GM23338 (cell line): ENCODE results near the gene NEURL1B. TPM values are rescaled to one million over a fixed set of nuclear protein-coding genes. Genes with fewer than 3 reads are reported as not detected.

Source experiments
- ATAC-seq: fragments of 200-7000 bp; cut with Tn5 transposase; 3 replicates; pipeline ENCODE4 v1.9.1; 2020
- DNase-seq: peaks from one replicate; pipeline ENCODE4 v3.0.0-alpha.2; 2015; ENCODE audit warnings: low spot score
- H2AFZ ChIP-seq: fragments of 200-600 bp; sonication (generic); 2 replicates; pipeline ENCODE4 v1.8.0; 2016; ENCODE audit warnings: antibody characterized with exemption, mild to moderate bottlenecking, moderate library complexity
- H3F3A ChIP-seq: fragments of 200-600 bp; sonication (generic); replicated peaks from 2 replicates; pipeline ENCODE4 v1.8.0; 2017; ENCODE audit warnings: antibody characterized with exemption, mixed run types, low read depth
- H3K27ac ChIP-seq: fragments of 200-600 bp; sonication (generic); 2 replicates; pipeline ENCODE4 v1.6.1; 2016; ENCODE audit warnings: low read depth
- H3K27me3 ChIP-seq: fragments of 200-600 bp; sonication (generic); 2 replicates; pipeline ENCODE4 v1.8.0; 2016; ENCODE audit warnings: mild to moderate bottlenecking, mixed run types, moderate library complexity; ENCODE audit not compliant: insufficient read depth
- H3K36me3 ChIP-seq: fragments of 200-600 bp; sonication (generic); 2 replicates; pipeline ENCODE4 v1.8.0; 2016; ENCODE audit warnings: mild to moderate bottlenecking; ENCODE audit not compliant: insufficient read depth
- H3K4me1 ChIP-seq: fragments of 200-600 bp; sonication (generic); 2 replicates; pipeline ENCODE4 v1.8.0; 2016; ENCODE audit warnings: mild to moderate bottlenecking, moderate library complexity; ENCODE audit not compliant: insufficient read depth
- H3K4me2 ChIP-seq: fragments of 200-600 bp; sonication (generic); 2 replicates; pipeline ENCODE4 v1.7.1; 2017; ENCODE audit warnings: mixed run types
- H3K4me3 ChIP-seq: fragments of 200-600 bp; sonication (generic); 2 replicates; pipeline ENCODE4 v1.6.1; 2016; ENCODE audit warnings: mixed run types
- H3K79me2 ChIP-seq: fragments of 200-600 bp; sonication (generic); replicated peaks from 2 replicates; pipeline ENCODE4 v1.8.0; 2017; ENCODE audit warnings: mild to moderate bottlenecking; ENCODE audit not compliant: insufficient read depth
- H3K9me2 ChIP-seq: fragments of 200-600 bp; sonication (generic); 2 replicates; pipeline ENCODE4 v1.8.0; 2017; ENCODE audit not compliant: insufficient read depth
- H4K20me1 ChIP-seq: fragments of 200-600 bp; sonication (generic); replicated peaks from 2 replicates; pipeline ENCODE4 v1.8.0; 2017; ENCODE audit warnings: mild to moderate bottlenecking; ENCODE audit not compliant: insufficient read depth
- H3K27ac Mint-ChIP-seq: 2 replicates; pipeline ENCODE4 v1.8.0; 2020; ENCODE audit warnings: inconsistent platforms, mild to moderate bottlenecking, moderate library complexity, mixed read lengths
- H3K27me3 Mint-ChIP-seq: 3 replicates; pipeline ENCODE4 v1.8.0; 2022; ENCODE audit warnings: low read depth, mild to moderate bottlenecking, moderate library complexity, mixed read lengths, inconsistent platforms; ENCODE audit not compliant: insufficient read depth, poor library complexity
- H3K36me3 Mint-ChIP-seq: 3 replicates; pipeline ENCODE4 v1.8.0; 2021; ENCODE audit warnings: low read depth, mild to moderate bottlenecking, inconsistent platforms, moderate library complexity, mixed read lengths
- H3K4me1 Mint-ChIP-seq: 3 replicates; pipeline ENCODE4 v1.8.0; 2020; ENCODE audit warnings: mild to moderate bottlenecking, inconsistent platforms, mixed read lengths
- H3K4me3 Mint-ChIP-seq: 3 replicates; pipeline ENCODE4 v1.8.0; 2021; ENCODE audit warnings: moderate library complexity, mild to moderate bottlenecking, inconsistent platforms, mixed read lengths
- H3K9me3 Mint-ChIP-seq: 3 replicates; pipeline ENCODE4 v1.8.0; 2020; ENCODE audit warnings: moderate library complexity, mild to moderate bottlenecking, inconsistent platforms, mixed read lengths
- CREB1 ChIP-seq: fragments of 250-450 bp; sonication (Bioruptor Pico); IDR thresholded peaks from 2 replicates; pipeline ENCODE4 v1.5.0; 2020; ENCODE audit warnings: low read depth, mild to moderate bottlenecking, moderate library complexity
- EZH2 ChIP-seq: fragments of 200-600 bp; sonication (generic); IDR thresholded peaks from one replicate; pipeline ENCODE4 v1.8.0; 2017; ENCODE audit warnings: antibody characterized with exemption, mild to moderate bottlenecking, low read depth; ENCODE audit not compliant: unreplicated experiment
- ZNF331 ChIP-seq: fragments of 250-450 bp; sonication (Bioruptor Pico); IDR thresholded peaks from 2 replicates; pipeline ENCODE4 v1.5.0; 2020; ENCODE audit warnings: low read depth, mild to moderate bottlenecking, moderate library complexity
- polyA plus RNA-seq: library from polyadenylated mRNA; unstranded; fragments of >200 nt; fragmentation: Nextera tagmentation; extraction: Ambion mirVana; gene quantifications from 2 replicates; pipeline ENCODE4 v1.2.1, GENCODE V29; 2016
- total RNA-seq: library from RNA; depleted of rRNA; stranded (reverse); fragments of >200 nt; shearing (Covaris generic); gene quantifications from 2 replicates; pipeline ENCODE4 v1.2.3, GENCODE V29; 2014
- TF ChIP-seq, protein P1 (sequence below): fragments of 250-450 bp; sonication (Bioruptor Pico); IDR thresholded peaks from 2 replicates; pipeline ENCODE4 v1.5.0; 2020; ENCODE audit warnings: mild to moderate bottlenecking, moderate library complexity
- TF ChIP-seq, protein P2 (sequence below): IDR thresholded peaks from 2 replicates; pipeline ENCODE4 v1.6.1; 2016; ENCODE audit warnings: antibody characterized with exemption
- TF ChIP-seq, protein P3 (sequence below), 2 experiments: fragments of 200-600 bp in 1 of 2; sonication (generic) in 1 of 2; conservative IDR thresholded peaks; 2 replicates each; pipeline versions ENCODE4 v1.5.1 to v1.6.1; 2016 to 2017; ENCODE audit warnings: antibody characterized with exemption in 2 of 2, low read depth in 2 of 2, mild to moderate bottlenecking in 2 of 2, moderate library complexity in 1 of 2

Gene NEURL1B
- total and polyA plus RNA-seq, 2 experiments from 2014 or later: 1.9 to 13.3 TPM

DNA sequence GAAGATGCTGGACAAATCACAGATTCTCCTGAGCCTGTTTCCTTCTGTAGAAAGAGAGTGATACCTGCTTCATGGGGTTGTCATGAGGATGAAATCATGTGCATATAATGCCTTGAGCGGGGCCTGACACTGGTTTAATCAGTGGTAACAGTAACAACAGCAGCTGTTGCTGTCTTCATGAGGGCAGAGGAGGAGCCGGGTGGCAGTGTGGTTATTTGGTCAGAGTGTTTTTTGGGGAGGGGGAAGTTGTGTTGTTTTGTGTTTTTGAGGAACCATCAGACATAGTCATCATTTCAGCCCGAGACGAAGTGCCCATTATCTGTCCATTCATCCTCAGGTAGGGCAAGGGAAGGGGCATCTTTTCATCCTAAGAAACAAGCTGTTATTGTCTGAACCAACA lies 44.0 kb downstream of the NEURL1B start (continued):
- TF ChIP-seq, protein P1, sequence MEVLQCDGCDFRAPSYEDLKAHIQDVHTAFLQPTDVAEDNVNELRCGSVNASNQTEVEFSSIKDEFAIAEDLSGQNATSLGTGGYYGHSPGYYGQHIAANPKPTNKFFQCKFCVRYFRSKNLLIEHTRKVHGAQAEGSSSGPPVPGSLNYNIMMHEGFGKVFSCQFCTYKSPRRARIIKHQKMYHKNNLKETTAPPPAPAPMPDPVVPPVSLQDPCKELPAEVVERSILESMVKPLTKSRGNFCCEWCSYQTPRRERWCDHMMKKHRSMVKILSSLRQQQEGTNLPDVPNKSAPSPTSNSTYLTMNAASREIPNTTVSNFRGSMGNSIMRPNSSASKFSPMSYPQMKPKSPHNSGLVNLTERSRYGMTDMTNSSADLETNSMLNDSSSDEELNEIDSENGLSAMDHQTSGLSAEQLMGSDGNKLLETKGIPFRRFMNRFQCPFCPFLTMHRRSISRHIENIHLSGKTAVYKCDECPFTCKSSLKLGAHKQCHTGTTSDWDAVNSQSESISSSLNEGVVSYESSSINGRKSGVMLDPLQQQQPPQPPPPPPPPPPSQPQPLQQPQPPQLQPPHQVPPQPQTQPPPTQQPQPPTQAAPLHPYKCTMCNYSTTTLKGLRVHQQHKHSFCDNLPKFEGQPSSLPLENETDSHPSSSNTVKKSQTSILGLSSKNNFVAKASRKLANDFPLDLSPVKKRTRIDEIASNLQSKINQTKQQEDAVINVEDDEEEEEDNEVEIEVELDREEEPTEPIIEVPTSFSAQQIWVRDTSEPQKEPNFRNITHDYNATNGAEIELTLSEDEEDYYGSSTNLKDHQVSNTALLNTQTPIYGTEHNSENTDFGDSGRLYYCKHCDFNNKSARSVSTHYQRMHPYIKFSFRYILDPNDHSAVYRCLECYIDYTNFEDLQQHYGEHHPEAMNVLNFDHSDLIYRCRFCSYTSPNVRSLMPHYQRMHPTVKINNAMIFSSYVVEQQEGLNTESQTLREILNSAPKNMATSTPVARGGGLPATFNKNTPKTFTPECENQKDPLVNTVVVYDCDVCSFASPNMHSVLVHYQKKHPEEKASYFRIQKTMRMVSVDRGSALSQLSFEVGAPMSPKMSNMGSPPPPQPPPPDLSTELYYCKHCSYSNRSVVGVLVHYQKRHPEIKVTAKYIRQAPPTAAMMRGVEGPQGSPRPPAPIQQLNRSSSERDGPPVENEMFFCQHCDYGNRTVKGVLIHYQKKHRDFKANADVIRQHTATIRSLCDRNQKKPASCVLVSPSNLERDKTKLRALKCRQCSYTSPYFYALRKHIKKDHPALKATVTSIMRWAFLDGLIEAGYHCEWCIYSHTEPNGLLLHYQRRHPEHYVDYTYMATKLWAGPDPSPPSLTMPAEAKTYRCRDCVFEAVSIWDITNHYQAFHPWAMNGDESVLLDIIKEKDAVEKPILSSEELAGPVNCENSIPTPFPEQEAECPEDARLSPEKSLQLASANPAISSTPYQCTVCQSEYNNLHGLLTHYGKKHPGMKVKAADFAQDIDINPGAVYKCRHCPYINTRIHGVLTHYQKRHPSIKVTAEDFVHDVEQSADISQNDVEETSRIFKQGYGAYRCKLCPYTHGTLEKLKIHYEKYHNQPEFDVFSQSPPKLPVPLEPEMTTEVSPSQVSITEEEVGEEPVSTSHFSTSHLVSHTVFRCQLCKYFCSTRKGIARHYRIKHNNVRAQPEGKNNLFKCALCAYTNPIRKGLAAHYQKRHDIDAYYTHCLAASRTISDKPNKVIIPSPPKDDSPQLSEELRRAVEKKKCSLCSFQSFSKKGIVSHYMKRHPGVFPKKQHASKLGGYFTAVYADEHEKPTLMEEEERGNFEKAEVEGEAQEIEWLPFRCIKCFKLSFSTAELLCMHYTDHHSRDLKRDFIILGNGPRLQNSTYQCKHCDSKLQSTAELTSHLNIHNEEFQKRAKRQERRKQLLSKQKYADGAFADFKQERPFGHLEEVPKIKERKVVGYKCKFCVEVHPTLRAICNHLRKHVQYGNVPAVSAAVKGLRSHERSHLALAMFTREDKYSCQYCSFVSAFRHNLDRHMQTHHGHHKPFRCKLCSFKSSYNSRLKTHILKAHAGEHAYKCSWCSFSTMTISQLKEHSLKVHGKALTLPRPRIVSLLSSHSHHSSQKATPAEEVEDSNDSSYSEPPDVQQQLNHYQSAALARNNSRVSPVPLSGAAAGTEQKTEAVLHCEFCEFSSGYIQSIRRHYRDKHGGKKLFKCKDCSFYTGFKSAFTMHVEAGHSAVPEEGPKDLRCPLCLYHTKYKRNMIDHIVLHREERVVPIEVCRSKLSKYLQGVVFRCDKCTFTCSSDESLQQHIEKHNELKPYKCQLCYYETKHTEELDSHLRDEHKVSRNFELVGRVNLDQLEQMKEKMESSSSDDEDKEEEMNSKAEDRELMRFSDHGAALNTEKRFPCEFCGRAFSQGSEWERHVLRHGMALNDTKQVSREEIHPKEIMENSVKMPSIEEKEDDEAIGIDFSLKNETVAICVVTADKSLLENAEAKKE (CRISPR knock-in tag): no peak

DNA sequence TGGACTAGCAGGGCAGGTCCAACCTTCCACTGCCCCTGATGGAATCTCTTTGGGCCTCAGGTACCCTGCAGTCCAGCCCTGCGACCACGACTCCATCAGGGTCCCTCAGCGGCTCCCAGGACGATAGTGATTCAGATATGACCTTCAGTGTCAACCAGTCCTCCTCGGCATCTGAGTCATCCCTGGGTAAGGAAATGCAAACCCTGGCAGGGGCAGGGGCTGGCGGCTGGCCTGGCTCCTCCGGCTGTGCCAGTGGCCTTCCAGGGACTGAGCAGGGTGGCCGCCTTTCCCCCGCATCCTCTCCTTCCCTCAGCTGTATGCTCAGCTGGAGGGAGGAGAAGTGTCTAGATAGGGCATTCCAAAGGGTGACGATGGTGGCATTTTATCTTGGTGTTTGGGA lies 45.0 kb downstream of the NEURL1B start:
- Histone ChIP-seq H4K20me1 (no peaks in the 10 kb centered on the region; the same call in 1 of the 2 replicates), H3K27me3 (peaks cover 30% of the 10 kb centered on the region), H2AFZ (no peak overlapping the region), H3K36me3 (no peaks in the 10 kb centered on the region), H3K79me2 (no peaks in the 10 kb centered on the region), H3K27ac (no peak overlapping the region), H3K4me1 (0 out of 2 replicates have a peak, but pooled peaks cover 7% of the 10 kb centered on the region), H3K4me3 (no peak overlapping the region), H3K9me2 (no peaks in the 10 kb centered on the region), H3F3A (peaks cover 7% of the 10 kb centered on the region; the same call in 1 of the 2 replicates), H3K4me2 (no peak overlapping the region)
- Mint-ChIP-seq H3K4me3 (no peak overlapping the region), H3K4me1 (peaks cover 9% of the 10 kb centered on the region; the same call in 1 of the 3 replicates), H3K9me3 (no peaks in the 10 kb centered on the region; the same call in 2 of the 3 replicates), H3K27ac (no peak overlapping the region), H3K36me3 (no peaks in the 10 kb centered on the region; the same call in 2 of the 3 replicates), H3K27me3 (peaks cover 28% of the 10 kb centered on the region)
- ATAC-seq: no peak
- TF ChIP-seq CREB1 (CRISPR knock-in tag) (no peak), ZNF331 (CRISPR knock-in tag) (no peak), EZH2 (no peak)
- TF ChIP-seq, protein P2, sequence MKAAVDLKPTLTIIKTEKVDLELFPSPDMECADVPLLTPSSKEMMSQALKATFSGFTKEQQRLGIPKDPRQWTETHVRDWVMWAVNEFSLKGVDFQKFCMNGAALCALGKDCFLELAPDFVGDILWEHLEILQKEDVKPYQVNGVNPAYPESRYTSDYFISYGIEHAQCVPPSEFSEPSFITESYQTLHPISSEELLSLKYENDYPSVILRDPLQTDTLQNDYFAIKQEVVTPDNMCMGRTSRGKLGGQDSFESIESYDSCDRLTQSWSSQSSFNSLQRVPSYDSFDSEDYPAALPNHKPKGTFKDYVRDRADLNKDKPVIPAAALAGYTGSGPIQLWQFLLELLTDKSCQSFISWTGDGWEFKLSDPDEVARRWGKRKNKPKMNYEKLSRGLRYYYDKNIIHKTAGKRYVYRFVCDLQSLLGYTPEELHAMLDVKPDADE: no peak
- TF ChIP-seq, protein P3, sequence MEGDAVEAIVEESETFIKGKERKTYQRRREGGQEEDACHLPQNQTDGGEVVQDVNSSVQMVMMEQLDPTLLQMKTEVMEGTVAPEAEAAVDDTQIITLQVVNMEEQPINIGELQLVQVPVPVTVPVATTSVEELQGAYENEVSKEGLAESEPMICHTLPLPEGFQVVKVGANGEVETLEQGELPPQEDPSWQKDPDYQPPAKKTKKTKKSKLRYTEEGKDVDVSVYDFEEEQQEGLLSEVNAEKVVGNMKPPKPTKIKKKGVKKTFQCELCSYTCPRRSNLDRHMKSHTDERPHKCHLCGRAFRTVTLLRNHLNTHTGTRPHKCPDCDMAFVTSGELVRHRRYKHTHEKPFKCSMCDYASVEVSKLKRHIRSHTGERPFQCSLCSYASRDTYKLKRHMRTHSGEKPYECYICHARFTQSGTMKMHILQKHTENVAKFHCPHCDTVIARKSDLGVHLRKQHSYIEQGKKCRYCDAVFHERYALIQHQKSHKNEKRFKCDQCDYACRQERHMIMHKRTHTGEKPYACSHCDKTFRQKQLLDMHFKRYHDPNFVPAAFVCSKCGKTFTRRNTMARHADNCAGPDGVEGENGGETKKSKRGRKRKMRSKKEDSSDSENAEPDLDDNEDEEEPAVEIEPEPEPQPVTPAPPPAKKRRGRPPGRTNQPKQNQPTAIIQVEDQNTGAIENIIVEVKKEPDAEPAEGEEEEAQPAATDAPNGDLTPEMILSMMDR (conservative IDR thresholded peaks at IDR 0.05; ENCODE audit: low read depth in 2 of 2): no peak
- TF ChIP-seq, protein P1 (CRISPR knock-in tag): no peak
- no peak for DNase-seq
